Measurements from ENCODE around the gene COQ8A.

COQ8A gene

DNA sequence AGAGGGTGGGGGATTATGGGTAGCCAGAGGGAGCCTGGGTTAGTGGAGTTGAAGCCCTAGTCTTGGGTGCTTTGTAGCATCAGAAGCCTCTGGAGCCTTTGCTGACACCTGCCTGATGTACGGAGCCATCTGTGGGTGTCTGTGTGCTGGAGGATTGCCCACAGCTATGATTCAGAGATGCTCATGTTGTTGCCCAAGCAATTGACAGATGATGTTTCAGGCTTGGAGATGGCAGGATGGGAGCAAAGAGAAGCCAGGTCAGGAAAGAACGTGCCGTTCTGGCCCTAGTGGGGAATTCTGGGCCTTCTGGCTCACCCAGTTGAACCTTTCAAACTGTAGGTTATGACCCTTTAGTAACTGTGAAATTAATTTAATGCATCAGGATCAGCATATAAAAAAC is 27.6 kb downstream of the COQ8A start:
- TF ChIP-seq ISL1 (CRISPR knock-in tag; IDR thresholded peaks at IDR 0.05) (no peak), ZNF8 (CRISPR knock-in tag; IDR thresholded peaks at IDR 0.05) (no peak), CSDC2 (CRISPR knock-in tag; IDR thresholded peaks at IDR 0.05) (no peak), ZNF565 (CRISPR knock-in tag; conservative IDR thresholded peaks at IDR 0.05; ENCODE audit: low read depth) (no peak), RARB (CRISPR knock-in tag; IDR thresholded peaks at IDR 0.05) (no peak), ZNF70 (CRISPR knock-in tag; IDR thresholded peaks at IDR 0.05) (no peak), BACH2 (CRISPR knock-in tag; IDR thresholded peaks at IDR 0.05; ENCODE audit: borderline replicate concordance) (no peak), ZFP30 (CRISPR knock-in tag; IDR thresholded peaks at IDR 0.05) (no peak), SNAI2 (CRISPR knock-in tag; IDR thresholded peaks at IDR 0.05) (no peak), PATZ1 (CRISPR knock-in tag; IDR thresholded peaks at IDR 0.05; ENCODE audit: borderline replicate concordance) (no peak), ZFP3 (CRISPR knock-in tag; IDR thresholded peaks at IDR 0.05) (no peak), OSR1 (CRISPR knock-in tag; IDR thresholded peaks at IDR 0.05) (no peak)
- TF ChIP-seq, protein P1, sequence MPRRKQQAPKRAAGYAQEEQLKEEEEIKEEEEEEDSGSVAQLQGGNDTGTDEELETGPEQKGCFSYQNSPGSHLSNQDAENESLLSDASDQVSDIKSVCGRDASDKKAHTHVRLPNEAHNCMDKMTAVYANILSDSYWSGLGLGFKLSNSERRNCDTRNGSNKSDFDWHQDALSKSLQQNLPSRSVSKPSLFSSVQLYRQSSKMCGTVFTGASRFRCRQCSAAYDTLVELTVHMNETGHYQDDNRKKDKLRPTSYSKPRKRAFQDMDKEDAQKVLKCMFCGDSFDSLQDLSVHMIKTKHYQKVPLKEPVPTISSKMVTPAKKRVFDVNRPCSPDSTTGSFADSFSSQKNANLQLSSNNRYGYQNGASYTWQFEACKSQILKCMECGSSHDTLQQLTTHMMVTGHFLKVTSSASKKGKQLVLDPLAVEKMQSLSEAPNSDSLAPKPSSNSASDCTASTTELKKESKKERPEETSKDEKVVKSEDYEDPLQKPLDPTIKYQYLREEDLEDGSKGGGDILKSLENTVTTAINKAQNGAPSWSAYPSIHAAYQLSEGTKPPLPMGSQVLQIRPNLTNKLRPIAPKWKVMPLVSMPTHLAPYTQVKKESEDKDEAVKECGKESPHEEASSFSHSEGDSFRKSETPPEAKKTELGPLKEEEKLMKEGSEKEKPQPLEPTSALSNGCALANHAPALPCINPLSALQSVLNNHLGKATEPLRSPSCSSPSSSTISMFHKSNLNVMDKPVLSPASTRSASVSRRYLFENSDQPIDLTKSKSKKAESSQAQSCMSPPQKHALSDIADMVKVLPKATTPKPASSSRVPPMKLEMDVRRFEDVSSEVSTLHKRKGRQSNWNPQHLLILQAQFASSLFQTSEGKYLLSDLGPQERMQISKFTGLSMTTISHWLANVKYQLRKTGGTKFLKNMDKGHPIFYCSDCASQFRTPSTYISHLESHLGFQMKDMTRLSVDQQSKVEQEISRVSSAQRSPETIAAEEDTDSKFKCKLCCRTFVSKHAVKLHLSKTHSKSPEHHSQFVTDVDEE (CRISPR knock-in tag; IDR thresholded peaks at IDR 0.05) = no peak
- no peak; the same call in 2 of the 3 replicates for ATAC-seq

DNA sequence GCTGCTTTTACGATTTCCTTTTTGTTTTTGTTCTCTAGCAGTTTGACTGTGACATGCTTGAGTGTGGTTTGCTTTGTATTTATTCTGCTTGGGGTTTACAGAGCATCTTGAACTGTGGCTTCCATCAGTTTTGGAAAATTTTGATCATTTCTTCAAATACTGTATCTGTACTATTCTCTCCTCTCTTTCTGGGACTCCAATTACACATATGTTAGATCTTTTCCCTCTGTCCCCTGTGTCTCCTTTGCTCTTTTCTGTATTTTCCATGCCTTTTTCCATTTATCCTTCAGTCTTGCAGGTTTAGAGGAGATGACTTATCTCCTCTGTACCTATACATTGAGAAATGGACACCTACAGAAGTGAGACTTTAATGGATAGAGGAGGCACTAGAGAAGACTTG is 31.7 kb downstream of the COQ8A start:
- no peak for TF ChIP-seq CSDC2 (CRISPR knock-in tag; IDR thresholded peaks at IDR 0.05)
- TF ChIP-seq ISL1 (CRISPR knock-in tag; IDR thresholded peaks at IDR 0.05) = no peak
- TF ChIP-seq, protein P2, sequence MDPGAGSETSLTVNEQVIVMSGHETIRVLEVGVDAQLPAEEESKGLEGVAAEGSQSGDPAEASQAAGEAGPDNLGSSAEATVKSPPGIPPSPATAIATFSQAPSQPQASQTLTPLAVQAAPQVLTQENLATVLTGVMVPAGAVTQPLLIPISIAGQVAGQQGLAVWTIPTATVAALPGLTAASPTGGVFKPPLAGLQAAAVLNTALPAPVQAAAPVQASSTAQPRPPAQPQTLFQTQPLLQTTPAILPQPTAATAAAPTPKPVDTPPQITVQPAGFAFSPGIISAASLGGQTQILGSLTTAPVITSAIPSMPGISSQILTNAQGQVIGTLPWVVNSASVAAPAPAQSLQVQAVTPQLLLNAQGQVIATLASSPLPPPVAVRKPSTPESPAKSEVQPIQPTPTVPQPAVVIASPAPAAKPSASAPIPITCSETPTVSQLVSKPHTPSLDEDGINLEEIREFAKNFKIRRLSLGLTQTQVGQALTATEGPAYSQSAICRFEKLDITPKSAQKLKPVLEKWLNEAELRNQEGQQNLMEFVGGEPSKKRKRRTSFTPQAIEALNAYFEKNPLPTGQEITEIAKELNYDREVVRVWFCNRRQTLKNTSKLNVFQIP (CRISPR knock-in tag; IDR thresholded peaks at IDR 0.05; ENCODE audit: borderline replicate concordance, low read depth) = no peak
- TF ChIP-seq OSR1 (CRISPR knock-in tag; IDR thresholded peaks at IDR 0.05) = no peak
- TF ChIP-seq CSRNP3 (CRISPR knock-in tag; IDR thresholded peaks at IDR 0.05) = no peak
- no peak for TF ChIP-seq RARB (CRISPR knock-in tag; IDR thresholded peaks at IDR 0.05)

GRCh38 chr1:226972931-226973330 is 32.8 kb downstream of the COQ8A start:
- ATAC-seq = no peak; the same call in 2 of the 3 replicates
- TF ChIP-seq ZFP30 (CRISPR knock-in tag; IDR thresholded peaks at IDR 0.05) = no peak

More for the DNA sequence above, 31.7 kb downstream of the COQ8A start:
- no peak for ATAC-seq

DNA sequence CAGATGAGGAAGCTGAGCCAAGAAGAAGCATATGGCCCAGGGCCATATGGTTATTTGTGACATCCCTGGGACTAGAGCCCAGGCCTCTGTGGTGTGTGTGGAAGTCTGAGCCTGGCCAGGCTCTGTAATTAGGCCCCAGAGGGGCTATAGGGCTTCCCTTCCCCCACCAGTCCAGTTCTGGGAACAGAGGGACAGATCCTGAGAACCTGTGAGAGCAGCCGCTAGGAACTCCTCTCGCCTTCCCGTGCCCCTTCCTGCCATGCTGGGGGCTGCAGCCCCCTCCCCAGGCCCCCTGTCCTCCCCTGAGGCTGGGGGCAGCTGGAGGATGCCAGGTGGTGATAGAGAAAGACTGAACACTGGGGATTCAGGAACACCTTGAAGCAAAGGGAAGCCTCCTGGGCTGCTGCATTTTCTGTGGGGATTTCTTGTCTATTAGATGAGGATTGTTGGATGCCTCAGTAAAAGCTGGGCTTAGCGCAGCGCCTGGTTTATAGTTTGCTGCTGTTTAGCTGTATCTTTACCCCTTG is 33.3 kb downstream of the COQ8A start:
- peak; percentile 28 for ATAC-seq
- TF ChIP-seq TCF4 (CRISPR knock-in tag; IDR thresholded peaks at IDR 0.05; ENCODE audit: borderline replicate concordance) (peak; percentile 61; the same call in 1 of the 2 replicates), ZNF565 (CRISPR knock-in tag; conservative IDR thresholded peaks at IDR 0.05; ENCODE audit: low read depth) (no peak)

DNA sequence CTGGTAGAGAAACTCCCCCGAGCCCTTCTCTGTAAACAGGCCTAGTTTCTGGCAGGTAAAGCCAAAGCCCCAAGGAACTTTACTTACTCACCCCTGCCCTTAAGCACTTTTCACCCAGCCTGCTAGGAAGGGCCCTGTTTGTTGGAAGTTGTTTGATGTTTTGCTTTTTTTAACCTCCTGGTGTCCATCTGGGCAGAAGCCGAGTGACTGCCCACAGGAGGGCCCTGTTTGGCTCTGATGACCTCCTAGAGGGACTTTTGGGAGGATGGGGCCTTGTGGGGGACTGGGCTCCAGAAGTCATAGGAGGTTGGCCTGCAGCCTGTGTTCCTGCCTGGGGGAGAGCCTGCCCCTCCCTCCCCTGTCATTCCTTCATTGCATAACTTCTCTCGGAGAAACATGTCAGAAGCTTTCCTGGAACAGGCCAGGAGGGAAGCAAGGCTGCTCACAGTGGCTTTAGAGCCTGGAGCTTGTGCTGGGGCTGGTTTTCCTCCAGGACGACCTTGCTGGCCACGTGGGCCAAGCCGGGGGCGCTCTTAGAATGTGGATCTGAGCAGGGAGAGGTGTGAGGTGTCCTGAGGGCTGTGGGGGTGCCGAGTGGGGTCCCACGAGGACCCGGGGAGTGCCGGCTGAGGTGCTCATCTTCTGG is 33.9 kb downstream of the COQ8A start:
- peak; percentile 26 for ATAC-seq
- TF ChIP-seq ZFP30 (CRISPR knock-in tag; IDR thresholded peaks at IDR 0.05) = no peak
- no peak for TF ChIP-seq TOX (CRISPR knock-in tag; IDR thresholded peaks at IDR 0.05; ENCODE audit: borderline replicate concordance)
- TF ChIP-seq PATZ1 (CRISPR knock-in tag; IDR thresholded peaks at IDR 0.05; ENCODE audit: borderline replicate concordance) = no peak
- no peak for TF ChIP-seq RARB (CRISPR knock-in tag; IDR thresholded peaks at IDR 0.05)
- no peak for TF ChIP-seq ZNF70 (CRISPR knock-in tag; IDR thresholded peaks at IDR 0.05)
- TF ChIP-seq, protein P1 (CRISPR knock-in tag; IDR thresholded peaks at IDR 0.05) = no peak
- no peak for TF ChIP-seq ZNF8 (CRISPR knock-in tag; IDR thresholded peaks at IDR 0.05)
- TF ChIP-seq CSRNP3 (CRISPR knock-in tag; IDR thresholded peaks at IDR 0.05) = no peak
- no peak for TF ChIP-seq SNAI2 (CRISPR knock-in tag; IDR thresholded peaks at IDR 0.05)

All from SK-N-SH treated with all-trans-retinoic acid at 6 μM for 48 hours (cell line).